Measurements from ENCODE around the gene MSMO1.

Gene MSMO1

GRCh38 chr4:165360985-165361670, 33.7 kb downstream of the MSMO1 start:
- Histone ChIP-seq H3K4me1 (ENCODE audit: insufficient read depth, low read length) (peaks cover 9% of the 10 kb centered on the region), H3K36me3 (ENCODE audit: insufficient read depth, low read length) (no peaks in the 10 kb centered on the region), H3K9ac (ENCODE audit: low read depth, low read length) (no peak overlapping the region), H3K9me3 (ENCODE audit: control insufficient read depth, insufficient read depth, low read length) (no peaks in the 10 kb centered on the region)

- Histone ChIP-seq H3K9me3 (ENCODE audit: control insufficient read depth, insufficient read depth, low read length) (no peaks in the 10 kb centered on the region), H3K36me3 (ENCODE audit: insufficient read depth, low read length) (no peaks in the 10 kb centered on the region), H3K9ac (ENCODE audit: low read depth, low read length) (no peak overlapping the region), H3K4me1 (ENCODE audit: insufficient read depth, low read length) (peaks cover 9% of the 10 kb centered on the region)
These were observed 34.3 kb downstream of the MSMO1 start for GRCh38 chr4:165361810-165362209.

GRCh38 chr4:165364452-165365080, 37.1 kb downstream of the MSMO1 start:
- no peak overlapping the region for H3K9ac ChIP-seq (ENCODE audit: low read depth, low read length)
- H3K9me3 ChIP-seq (ENCODE audit: control insufficient read depth, insufficient read depth, low read length), result no peaks in the 10 kb centered on the region
- H3K36me3 ChIP-seq (ENCODE audit: insufficient read depth, low read length), result no peaks in the 10 kb centered on the region
- H3K4me1 ChIP-seq (ENCODE audit: insufficient read depth, low read length), result peaks cover 9% of the 10 kb centered on the region

- Histone ChIP-seq H3K36me3 (ENCODE audit: insufficient read depth, low read length) (no peaks in the 10 kb centered on the region), H3K9ac (ENCODE audit: low read depth, low read length) (no peak overlapping the region), H3K4me1 (ENCODE audit: insufficient read depth, low read length) (peaks cover 9% of the 10 kb centered on the region), H3K9me3 (ENCODE audit: control insufficient read depth, insufficient read depth, low read length) (no peaks in the 10 kb centered on the region)
These were observed 39.6 kb downstream of the MSMO1 start for GRCh38 chr4:165367040-165367439.

- no peaks in the 10 kb centered on the region for H3K9me3 ChIP-seq (ENCODE audit: control insufficient read depth, insufficient read depth, low read length)
- no peaks in the 10 kb centered on the region for H3K36me3 ChIP-seq (ENCODE audit: insufficient read depth, low read length)
- peaks cover 9% of the 10 kb centered on the region for H3K4me1 ChIP-seq (ENCODE audit: insufficient read depth, low read length)
- no peak overlapping the region for H3K9ac ChIP-seq (ENCODE audit: low read depth, low read length)
These were observed 40.6 kb downstream of the MSMO1 start for GRCh38 chr4:165368114-165368513.

GRCh38 chr4:165368567-165368966, 41.1 kb downstream of the MSMO1 start:
- no peaks in the 10 kb centered on the region for H3K36me3 ChIP-seq (ENCODE audit: insufficient read depth, low read length)
- H3K9ac ChIP-seq (ENCODE audit: low read depth, low read length), result no peak overlapping the region
- H3K4me1 ChIP-seq (ENCODE audit: insufficient read depth, low read length), result peaks cover 9% of the 10 kb centered on the region
- H3K9me3 ChIP-seq (ENCODE audit: control insufficient read depth, insufficient read depth, low read length), result no peaks in the 10 kb centered on the region

GRCh38 chr4:165369522-165369921, 42.1 kb downstream of the MSMO1 start:
- H3K4me1 ChIP-seq (ENCODE audit: insufficient read depth, low read length), result peaks cover 7% of the 10 kb centered on the region
- H3K9me3 ChIP-seq (ENCODE audit: control insufficient read depth, insufficient read depth, low read length), result no peaks in the 10 kb centered on the region
- no peaks in the 10 kb centered on the region for H3K36me3 ChIP-seq (ENCODE audit: insufficient read depth, low read length)
- no peak overlapping the region for H3K9ac ChIP-seq (ENCODE audit: low read depth, low read length)

GRCh38 chr4:165370530-165370929, 43.1 kb downstream of the MSMO1 start:
- H3K9ac ChIP-seq (ENCODE audit: low read depth, low read length), result no peak overlapping the region
- no peaks in the 10 kb centered on the region for H3K36me3 ChIP-seq (ENCODE audit: insufficient read depth, low read length)
- H3K9me3 ChIP-seq (ENCODE audit: control insufficient read depth, insufficient read depth, low read length), result no peaks in the 10 kb centered on the region
- no peaks in the 10 kb centered on the region; the same call in 1 of the 2 replicates for H3K4me1 ChIP-seq (ENCODE audit: insufficient read depth, low read length)

GRCh38 chr4:165375465-165375864, 48.0 kb downstream of the MSMO1 start:
- H3K9ac ChIP-seq (ENCODE audit: low read depth, low read length), result no peak overlapping the region
- no peaks in the 10 kb centered on the region for H3K36me3 ChIP-seq (ENCODE audit: insufficient read depth, low read length)
- no peaks in the 10 kb centered on the region for H3K4me1 ChIP-seq (ENCODE audit: insufficient read depth, low read length)

GRCh38 chr4:165378398-165378744, 50.9 kb downstream of the MSMO1 start:
- H3K36me3 ChIP-seq (ENCODE audit: insufficient read depth, low read length), result no peaks in the 10 kb centered on the region
- H3K4me1 ChIP-seq (ENCODE audit: insufficient read depth, low read length), result no peaks in the 10 kb centered on the region; the same call in 1 of the 2 replicates
- H3K9me3 ChIP-seq (ENCODE audit: control insufficient read depth, insufficient read depth, low read length), result no peaks in the 10 kb centered on the region
- H3K9ac ChIP-seq (ENCODE audit: low read depth, low read length), result peak overlapping the region; percentile 60; the same call in 1 of the 2 replicates

More at GRCh38 chr4:165375465-165375864, 48.0 kb downstream of the MSMO1 start:
- no peaks in the 10 kb centered on the region for H3K9me3 ChIP-seq (ENCODE audit: control insufficient read depth, insufficient read depth, low read length)

- Histone ChIP-seq H3K9me3 (ENCODE audit: control insufficient read depth, insufficient read depth, low read length) (no peaks in the 10 kb centered on the region), H3K36me3 (ENCODE audit: insufficient read depth, low read length) (no peaks in the 10 kb centered on the region), H3K9ac (ENCODE audit: low read depth, low read length) (peak within 1 kb of the TSS; percentile 60), H3K4me1 (ENCODE audit: insufficient read depth, low read length) (peaks cover 6% of the 10 kb centered on the region)
These were observed 51.5 kb downstream of the MSMO1 start, which contains the start of gene CPE for GRCh38 chr4:165378745-165379677. TSS of gene CPE (plus strand) at chr4:165379008. CDS start at chr4:165379222, 214 bp downstream.

GRCh38 chr4:165379678-165380064, 52.2 kb downstream of the MSMO1 start:
- H3K9me3 ChIP-seq (ENCODE audit: control insufficient read depth, insufficient read depth, low read length), result no peaks in the 10 kb centered on the region
- peak overlapping the region; percentile 60; the same call in 1 of the 2 replicates for H3K9ac ChIP-seq (ENCODE audit: low read depth, low read length)
- no peaks in the 10 kb centered on the region for H3K36me3 ChIP-seq (ENCODE audit: insufficient read depth, low read length)
- H3K4me1 ChIP-seq (ENCODE audit: insufficient read depth, low read length), result peaks cover 9% of the 10 kb centered on the region

- Histone ChIP-seq H3K36me3 (ENCODE audit: insufficient read depth, low read length) (no peaks in the 10 kb centered on the region), H3K9ac (ENCODE audit: low read depth, low read length) (no peak overlapping the region), H3K4me1 (ENCODE audit: insufficient read depth, low read length) (peaks cover 9% of the 10 kb centered on the region), H3K9me3 (ENCODE audit: control insufficient read depth, insufficient read depth, low read length) (no peaks in the 10 kb centered on the region)
These were observed 53.3 kb downstream of the MSMO1 start for GRCh38 chr4:165380805-165381204.

GRCh38 chr4:165381821-165382373, 54.4 kb downstream of the MSMO1 start:
- peaks cover 9% of the 10 kb centered on the region for H3K4me1 ChIP-seq (ENCODE audit: insufficient read depth, low read length)

More at GRCh38 chr4:165381821-165382373, 54.4 kb downstream of the MSMO1 start:
- Histone ChIP-seq H3K36me3 (ENCODE audit: insufficient read depth, low read length) (no peaks in the 10 kb centered on the region), H3K9ac (ENCODE audit: low read depth, low read length) (no peak overlapping the region), H3K9me3 (ENCODE audit: control insufficient read depth, insufficient read depth, low read length) (no peaks in the 10 kb centered on the region)
